Epithelial cell of esophagus (primary cell): ENCODE data around the gene HIPK2.

ENCODE experiments used
- DNase-seq: peaks from one replicate; pipeline ENCODE4 v3.0.0; 2010; ENCODE audit warnings: low read depth
- H3K4me3 ChIP-seq: 2 replicates; pipeline ENCODE4 v1.5.1; 2011; ENCODE audit warnings: mild to moderate bottlenecking, low read length, control low read depth
- CTCF ChIP-seq: IDR thresholded peaks from 2 replicates; pipeline ENCODE4 v1.5.1; 2011; ENCODE audit warnings: low read depth, mild to moderate bottlenecking, low read length, control low read depth, inconsistent platforms; ENCODE audit not compliant: insufficient read depth; ENCODE audit errors: missing control alignments

The HIPK2 gene

GRCh38 chr7:139603282-139603681 is 174.5 kb downstream of the HIPK2 start:
- H3K4me3 ChIP-seq, result no peak overlapping the region
- TF ChIP-seq CTCF, result no peak
- no peak for DNase-seq

- no peak overlapping the region for H3K4me3 ChIP-seq
- peak; percentile 59 for TF ChIP-seq CTCF
- peak; percentile 34 for DNase-seq
Measured at GRCh38 chr7:139602143-139602722, 175.6 kb downstream of the HIPK2 start.

- DNase-seq, result no peak
- no peak for TF ChIP-seq CTCF
- H3K4me3 ChIP-seq, result no peak overlapping the region
Measured at GRCh38 chr7:139601176-139601575, 176.6 kb downstream of the HIPK2 start.

- TF ChIP-seq CTCF, result no peak
- DNase-seq, result no peak
- no peak overlapping the region for H3K4me3 ChIP-seq
Measured at GRCh38 chr7:139600306-139600705, 177.5 kb downstream of the HIPK2 start.

GRCh38 chr7:139598642-139599041 is 179.2 kb downstream of the HIPK2 start:
- DNase-seq, result peak; percentile 47
- TF ChIP-seq CTCF, result no peak
- H3K4me3 ChIP-seq, result no peak overlapping the region

GRCh38 chr7:139597028-139597427 is 180.8 kb downstream of the HIPK2 start:
- no peak overlapping the region for H3K4me3 ChIP-seq
- TF ChIP-seq CTCF, result no peak
- DNase-seq, result no peak

- H3K4me3 ChIP-seq, result no peak overlapping the region
- DNase-seq, result no peak
- no peak for TF ChIP-seq CTCF
Measured at GRCh38 chr7:139596626-139597025, 181.2 kb downstream of the HIPK2 start.
